Skin epidermis (tissue), 12 donors: Measurements from ENCODE around the gene TTC13.

Source experiments
- H3K27ac ChIP-seq, 21 experiments: fragments of 200-600 bp; sonication (generic) in 11 of 21; one replicate each; pipeline ENCODE4 v1.5.0; 2020; ENCODE audit warnings: mild to moderate bottlenecking in 3 of 21, inconsistent platforms in 2 of 21, moderate library complexity in 2 of 21
- H3K4me3 ChIP-seq, 7 experiments: fragments of 200-600 bp; sonication (generic) in 2 of 7; one replicate each; pipeline ENCODE4 v1.5.0; 2020; ENCODE audit warnings: inconsistent platforms in 2 of 7, mild to moderate bottlenecking in 2 of 7, moderate library complexity in 1 of 7

The TTC13 gene

DNA sequence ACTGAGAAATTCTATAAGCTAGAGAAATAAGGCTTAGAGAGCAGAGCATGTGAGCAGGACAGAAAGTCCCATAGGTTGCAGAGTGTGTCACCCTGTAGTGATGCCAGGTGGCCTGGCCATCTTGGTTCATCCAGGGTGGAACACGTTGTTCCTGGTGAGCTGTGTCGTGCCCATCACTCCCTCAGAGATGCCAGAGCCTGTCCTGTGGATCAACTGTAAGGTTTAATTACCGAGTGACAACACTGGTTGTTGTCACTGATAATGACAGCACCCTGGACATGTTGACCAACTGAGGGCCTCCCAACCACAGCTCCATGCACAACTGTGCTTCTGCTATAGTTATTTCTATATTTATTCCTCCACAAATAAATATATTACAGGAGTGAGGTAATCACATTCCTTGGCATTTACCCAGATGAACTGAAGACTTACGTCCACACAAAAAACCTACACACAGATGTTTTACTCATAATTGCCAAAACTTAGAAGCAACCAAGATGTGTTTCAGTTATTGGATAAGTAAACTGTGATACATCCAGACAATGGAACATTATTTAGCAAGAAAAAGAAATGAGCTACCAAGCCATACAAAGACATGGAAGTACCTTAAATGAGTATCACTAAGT lies 116.6 kb downstream of the TTC13 start:
- no peak overlapping the region for H3K4me3 ChIP-seq

DNA sequence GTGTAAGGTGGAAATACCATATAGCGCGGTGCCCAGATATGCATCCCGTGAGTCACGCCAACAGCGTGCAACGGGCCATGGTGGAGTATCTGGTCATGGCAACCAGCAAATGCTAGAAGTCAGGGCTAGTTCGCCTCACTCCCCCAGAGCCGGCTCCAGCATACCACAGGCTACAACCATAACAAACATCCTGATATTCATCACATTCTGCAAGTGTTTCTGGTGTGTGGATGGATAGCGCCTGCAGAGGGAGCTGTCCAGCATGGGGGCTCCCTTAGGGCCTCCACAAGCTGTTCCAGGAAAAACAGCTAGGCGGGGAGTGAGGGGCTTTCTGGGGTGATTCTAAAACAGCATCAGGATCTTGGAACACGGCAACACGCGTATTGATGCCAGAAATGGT lies 117.2 kb downstream of the TTC13 start:
- Histone ChIP-seq H3K4me3 (no peak overlapping the region), H3K27ac (no peak overlapping the region)

More for the DNA sequence above, 116.6 kb downstream of the TTC13 start:
- H3K27ac ChIP-seq, result peak overlapping the region in 2 of 21 experiments; percentile 12 to 27

DNA sequence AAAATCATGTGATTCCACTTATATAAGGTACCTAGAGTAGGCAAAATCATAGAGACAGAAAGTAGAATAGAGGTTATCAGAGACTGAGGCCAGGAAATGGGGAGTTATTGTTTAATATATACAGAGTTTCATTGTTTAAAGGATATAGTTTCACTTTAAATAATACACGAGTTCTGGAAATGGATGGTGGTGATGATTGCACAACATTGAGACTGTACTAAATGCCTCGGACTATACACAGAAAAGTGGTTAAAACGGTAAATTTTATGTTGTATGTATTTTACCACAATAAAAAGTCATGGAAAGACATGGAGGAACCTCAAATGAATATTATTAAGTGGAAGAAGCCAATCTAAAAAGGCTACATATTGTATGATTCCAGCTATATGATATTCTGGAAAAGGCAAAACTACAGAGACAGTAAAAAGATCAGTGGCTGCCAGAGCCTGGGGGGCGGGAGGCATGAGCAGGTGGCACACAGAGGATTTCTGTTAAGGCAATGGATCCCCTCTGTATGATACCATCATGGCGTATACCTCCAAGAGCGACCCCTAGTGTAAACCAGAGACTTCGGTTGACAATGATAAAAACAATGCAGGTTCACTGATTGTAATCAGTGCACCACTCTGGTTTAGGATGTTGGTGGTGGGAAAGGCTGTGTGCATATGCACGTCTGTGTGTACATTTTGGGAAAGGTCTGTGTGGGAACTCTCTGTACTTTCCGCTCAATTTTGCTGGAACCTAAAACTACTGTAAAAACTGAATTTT lies 117.9 kb downstream of the TTC13 start:
- no peak overlapping the region for H3K27ac ChIP-seq

DNA sequence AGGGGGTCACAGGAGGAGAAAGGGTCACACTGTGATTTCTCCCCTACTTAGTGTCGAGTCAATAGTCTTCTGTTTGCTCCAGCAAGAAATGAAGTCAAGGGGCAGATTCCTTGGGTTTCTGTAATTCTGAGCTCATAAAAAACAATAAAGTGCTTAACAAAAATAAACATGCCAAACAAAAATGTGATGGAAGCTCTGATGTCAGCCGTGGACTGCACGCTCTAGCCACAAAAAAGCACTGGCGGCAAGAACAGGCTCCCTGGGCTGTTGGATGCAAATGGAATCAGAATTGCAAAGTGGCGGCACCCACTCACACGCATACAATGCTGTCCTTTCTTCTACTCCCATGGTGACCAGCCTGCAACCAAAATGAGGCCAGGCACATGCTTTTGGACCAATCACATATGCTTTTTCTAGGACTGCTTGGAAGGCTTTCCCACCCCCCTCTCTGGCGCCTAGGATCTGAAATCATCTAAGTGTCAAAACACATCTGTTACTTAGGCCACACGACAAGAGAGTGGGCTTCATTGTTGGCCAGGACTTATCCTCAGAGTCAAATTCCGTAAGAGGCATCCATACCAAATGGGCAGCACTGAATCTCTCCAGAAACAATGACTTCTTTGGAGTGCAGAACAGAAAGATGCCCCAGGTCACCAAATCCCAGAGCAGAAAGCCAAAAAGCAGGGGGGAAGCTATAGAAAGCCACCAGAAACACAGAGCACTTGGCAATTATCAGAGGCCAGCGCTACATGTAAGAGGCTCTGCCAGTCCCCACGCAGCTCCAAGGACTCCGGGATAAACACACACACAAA lies 119.5 kb downstream of the TTC13 start:
- Histone ChIP-seq H3K27ac (peak overlapping the region in 5 of 21 experiments; percentile 27 to 70 (median 57)), H3K4me3 (no peak overlapping the region)

More for the DNA sequence above, 117.9 kb downstream of the TTC13 start:
- no peak overlapping the region for H3K4me3 ChIP-seq

DNA sequence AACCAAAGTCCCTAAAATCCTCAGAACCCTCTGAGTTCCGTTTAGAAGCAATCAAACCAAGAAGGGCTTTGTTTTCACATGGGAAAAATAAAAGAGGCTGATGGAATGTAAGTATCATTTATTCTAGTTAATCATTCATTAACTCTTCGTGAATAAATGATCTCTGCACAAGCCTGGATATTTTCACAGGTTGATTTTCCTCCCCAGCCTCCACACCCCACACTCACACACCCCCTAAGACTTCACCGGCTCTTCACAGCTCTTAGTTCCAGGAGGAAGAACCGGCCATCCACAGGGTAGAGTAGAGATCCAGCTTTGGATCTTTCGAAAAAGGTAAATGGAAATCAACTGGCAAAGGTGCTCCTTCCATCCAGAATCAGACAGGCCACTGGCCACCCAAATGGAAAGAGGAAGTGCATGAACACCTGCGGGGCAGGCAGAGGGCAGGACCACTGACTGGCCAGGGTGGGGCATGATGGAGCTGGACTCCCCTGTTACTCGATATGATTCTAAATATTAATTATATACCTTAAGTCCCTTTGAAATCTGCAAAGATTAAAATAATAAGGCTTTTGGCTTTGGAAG lies 120.3 kb downstream of the TTC13 start:
- H3K27ac ChIP-seq, result peak overlapping the region in 7 of 21 experiments; percentile 10 to 70 (median 51)

DNA sequence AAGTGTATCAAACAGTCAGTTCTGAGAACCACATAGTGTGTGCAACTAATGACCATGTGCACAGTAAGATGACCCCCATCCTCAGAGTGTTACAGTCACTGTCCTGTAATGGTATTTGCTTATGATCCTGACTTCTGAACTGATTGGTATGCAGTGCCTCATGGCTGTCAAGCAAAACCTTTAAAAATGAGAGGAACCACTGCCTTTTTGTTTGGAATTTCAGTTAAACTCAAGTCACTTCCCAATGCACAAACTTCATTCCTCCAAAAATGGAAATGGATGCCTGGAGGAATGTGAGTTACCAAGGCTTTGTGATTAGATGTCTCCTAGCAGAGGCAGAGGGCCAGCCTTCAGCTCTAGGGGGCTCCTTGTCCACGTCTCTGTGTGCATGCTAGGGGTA lies 120.8 kb downstream of the TTC13 start:
- H3K4me3 ChIP-seq, result no peak overlapping the region
- H3K27ac ChIP-seq, result peak overlapping the region in 4 of 21 experiments; percentile 51 to 70 (median 58)

More for the DNA sequence above, 120.3 kb downstream of the TTC13 start:
- H3K4me3 ChIP-seq, result no peak overlapping the region

DNA sequence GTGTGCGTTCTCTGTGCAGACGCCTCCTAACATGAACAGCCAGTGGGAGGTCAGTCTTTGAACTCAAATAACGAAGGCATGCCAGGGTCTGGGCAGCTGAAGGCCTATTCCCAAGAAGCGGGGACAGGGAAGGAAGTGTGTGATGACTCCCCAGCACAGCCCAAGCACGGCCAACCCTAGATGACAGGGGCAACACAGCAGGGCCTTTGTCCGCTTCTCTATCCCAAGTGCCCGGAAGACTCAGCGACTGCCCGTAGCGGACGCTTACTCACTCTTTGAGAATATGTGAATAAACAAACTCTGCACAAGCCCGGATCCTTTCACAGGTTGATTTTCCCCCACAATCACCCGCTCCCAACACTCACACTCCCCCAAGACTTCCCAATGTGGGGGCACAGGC lies 121.6 kb downstream of the TTC13 start:
- Histone ChIP-seq H3K4me3 (no peak overlapping the region), H3K27ac (peak overlapping the region in 5 of 21 experiments; percentile 17 to 57 (median 45))
